ENCODE measurements around the gene RFESD. TPM values are rescaled to one million over a fixed set of nuclear protein-coding genes. Genes with fewer than 3 reads are reported as not detected.
A peak's percentile ranks its signal among the peaks of the same experiment; 100 is the strongest.

RFESD gene
- total and polyA plus RNA-seq, 2 of the 13 experiments (the other 11 are each of a cell fraction or from before 2014, with no cell fraction given), result 1.1 to 2.2 TPM

DNA sequence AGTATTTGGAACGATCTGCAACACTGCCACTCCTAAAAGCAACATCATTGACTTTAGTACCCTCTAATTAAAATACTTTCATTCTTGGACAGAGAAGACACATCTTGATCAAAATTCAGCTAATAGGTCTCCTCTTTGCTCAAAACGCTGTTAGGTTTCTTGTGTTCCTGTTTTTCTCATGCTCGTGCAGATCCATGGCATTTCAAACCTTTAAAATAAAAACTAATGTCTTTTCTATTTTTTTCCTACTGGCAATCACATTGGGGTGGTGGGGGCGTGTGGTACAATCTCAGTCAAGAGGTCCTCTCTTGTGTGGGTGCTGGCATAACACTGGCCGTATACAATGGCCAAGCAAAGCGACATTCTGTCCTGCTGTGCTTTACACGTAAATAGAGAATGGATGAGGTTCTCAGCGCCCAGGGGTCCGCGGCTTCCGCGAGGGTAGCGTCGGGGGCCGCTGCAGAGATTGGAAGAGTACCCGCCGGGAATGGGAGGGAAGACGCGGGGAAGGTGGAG lies 27.0 kb upstream of the RFESD start:
- no peaks in the 10 kb centered on the region for H3K9me3 ChIP-seq (ENCODE audit: low read length)
- POLR2A ChIA-PET, result no interaction called here
- FAIRE-seq (no peak), ATAC-seq (peak; percentile 16; the same call in 2 of the 3 replicates), DNase-seq (ENCODE audit: low spot score) (no peak)
- peaks cover 25% of the 10 kb centered on the region for H3K4me1 ChIP-seq (ENCODE audit: insufficient read depth, low read length)
- BruUV-seq (replicated peaks), result no TSS peak
- intact Hi-C loops (cut with micrococcal nuclease; ENCODE audit: unreplicated experiment), result loop anchor here (5.0 kb wide), 1 partner anchor 62 kb away; the partner anchor contains the start of gene ARSK
- H2AFZ ChIP-seq (ENCODE audit: low read length), result no peak overlapping the region
- H3K4me2 ChIP-seq (ENCODE audit: low read depth, low read length), result peak overlapping the region; percentile 85
- CTCF ChIA-PET (ENCODE audit: low intra/inter-chr PET ratio, low total read pairs), result no interaction called here
- in situ Hi-C loops (cut with HindIII; ENCODE audit: extremely low pct_ligation_motif_present, low pct_unique_long_range_greater_than_20kb), result no loop called here
- H3K79me2 ChIP-seq (ENCODE audit: insufficient read depth, low read length), result no peaks in the 10 kb centered on the region
- peaks cover 7 to 59% of the 10 kb centered on the region in 2 experiments for H3K27me3 ChIP-seq (ENCODE audit: control insufficient read depth in 1 of 2, insufficient read depth in 2 of 2, low read length in 2 of 2)
- no peaks in the 10 kb centered on the region for H3K36me3 ChIP-seq (replicated peaks in 1 of 2; ENCODE audit: control insufficient read depth in 1 of 2, insufficient read depth in 2 of 2, low read length in 2 of 2)
- no peaks in the 10 kb centered on the region for H4K20me1 ChIP-seq (ENCODE audit: insufficient read depth, low read length)
- peak overlapping the region; percentile 39 to 74 (median 43) for H3K4me3 ChIP-seq (replicated peaks in 1 of 3; ENCODE audit: insufficient read depth in 1 of 3, low read depth in 2 of 3, low read length in 3 of 3)
- TF ChIP-seq REPIN1 (CRISPR knock-in tag; IDR thresholded peaks at IDR 0.05; ENCODE audit: borderline replicate concordance, low read depth), result 0 out of 2 replicates have a peak, but pooled peaks have one; percentile 4
- no peak for TF ChIP-seq ARID2 (CRISPR knock-in tag; IDR thresholded peaks at IDR 0.05; ENCODE audit: borderline replicate concordance)
- TF ChIP-seq ZNF12 (CRISPR knock-in tag; IDR thresholded peaks at IDR 0.05), result no peak
- TF ChIP-seq ZKSCAN5 (CRISPR knock-in tag; IDR thresholded peaks at IDR 0.05), result no peak
- TF ChIP-seq NFATC3 (CRISPR knock-in tag; IDR thresholded peaks at IDR 0.05), result no peak
- TF ChIP-seq, protein P1, sequence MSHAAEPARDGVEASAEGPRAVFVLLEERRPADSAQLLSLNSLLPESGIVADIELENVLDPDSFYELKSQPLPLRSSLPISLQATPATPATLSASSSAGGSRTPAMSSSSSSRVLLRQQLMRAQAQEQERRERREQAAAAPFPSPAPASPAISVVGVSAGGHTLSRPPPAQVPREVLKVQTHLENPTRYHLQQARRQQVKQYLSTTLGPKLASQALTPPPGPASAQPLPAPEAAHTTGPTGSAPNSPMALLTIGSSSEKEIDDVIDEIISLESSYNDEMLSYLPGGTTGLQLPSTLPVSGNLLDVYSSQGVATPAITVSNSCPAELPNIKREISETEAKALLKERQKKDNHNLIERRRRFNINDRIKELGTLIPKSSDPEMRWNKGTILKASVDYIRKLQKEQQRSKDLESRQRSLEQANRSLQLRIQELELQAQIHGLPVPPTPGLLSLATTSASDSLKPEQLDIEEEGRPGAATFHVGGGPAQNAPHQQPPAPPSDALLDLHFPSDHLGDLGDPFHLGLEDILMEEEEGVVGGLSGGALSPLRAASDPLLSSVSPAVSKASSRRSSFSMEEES (CRISPR knock-in tag; IDR thresholded peaks at IDR 0.05), result no peak
- TF ChIP-seq ZNF468 (CRISPR knock-in tag; IDR thresholded peaks at IDR 0.05), result no peak
- TF ChIP-seq ATF7 (IDR thresholded peaks at IDR 0.05), result no peak
- no peak for TF ChIP-seq ATF7 (CRISPR knock-in tag; IDR thresholded peaks at IDR 0.05)
- peak; percentile 27; the same call in 1 of the 2 replicates for TF ChIP-seq SCMH1 (CRISPR knock-in tag; IDR thresholded peaks at IDR 0.05; ENCODE audit: borderline replicate concordance)
- no peak for TF ChIP-seq STAG1 (CRISPR knock-in tag; IDR thresholded peaks at IDR 0.05)
- TF ChIP-seq CBX2 (IDR thresholded peaks at IDR 0.05; ENCODE audit: low read depth, low read length), result peak; percentile 68; the same call in 1 of the 2 replicates
- no peak for TF ChIP-seq CBX2 (CRISPR knock-in tag; IDR thresholded peaks at IDR 0.05; ENCODE audit: low read depth)
- TF ChIP-seq RAD51 (IDR thresholded peaks at IDR 0.05; ENCODE audit: borderline replicate concordance), result no peak
- TF ChIP-seq, protein P2, sequence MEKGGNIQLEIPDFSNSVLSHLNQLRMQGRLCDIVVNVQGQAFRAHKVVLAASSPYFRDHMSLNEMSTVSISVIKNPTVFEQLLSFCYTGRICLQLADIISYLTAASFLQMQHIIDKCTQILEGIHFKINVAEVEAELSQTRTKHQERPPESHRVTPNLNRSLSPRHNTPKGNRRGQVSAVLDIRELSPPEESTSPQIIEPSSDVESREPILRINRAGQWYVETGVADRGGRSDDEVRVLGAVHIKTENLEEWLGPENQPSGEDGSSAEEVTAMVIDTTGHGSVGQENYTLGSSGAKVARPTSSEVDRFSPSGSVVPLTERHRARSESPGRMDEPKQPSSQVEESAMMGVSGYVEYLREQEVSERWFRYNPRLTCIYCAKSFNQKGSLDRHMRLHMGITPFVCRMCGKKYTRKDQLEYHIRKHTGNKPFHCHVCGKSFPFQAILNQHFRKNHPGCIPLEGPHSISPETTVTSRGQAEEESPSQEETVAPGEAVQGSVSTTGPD (CRISPR knock-in tag; IDR thresholded peaks at IDR 0.05), result no peak
- H3K27ac ChIP-seq (ENCODE audit: extremely low read length, insufficient read depth, low read length), result no peak overlapping the region
- no peak overlapping the region for H3K9ac ChIP-seq (ENCODE audit: insufficient read depth, low read depth, low read length)
- 5% methylated on average over 19 of the region's 19 CpGs for WGBS (ENCODE audit: low lambda C conversion rate)
